Stimulated activated CD4-positive, alpha-beta T cell treated with anti-CD3 and anti-CD28 coated beads, Interleukin-15, amount 100 ng/mL, for 1 hour (primary cell): ENCODE measurements around the gene FPR2.

Source experiments
- DNase-seq, 2 donors: peaks; one replicate each; pipeline ENCODE4 v3.0.0-alpha.2; 2020; ENCODE audit warnings: low read depth in 1 of 2, low spot score in 1 of 2

The FPR2 gene

GRCh38 chr19:51781999-51782398, 21.0 kb downstream of the FPR2 start:
- DNase-seq: no peak

GRCh38 chr19:51783372-51783771, 22.4 kb downstream of the FPR2 start:
- DNase-seq: no peak

- no peak for DNase-seq
Observed at GRCh38 chr19:51784109-51784785, 23.3 kb downstream of the FPR2 start.

- peak in 1 of 2 donors; percentile 29 for DNase-seq
Observed at GRCh38 chr19:51784922-51785690, 24.1 kb downstream of the FPR2 start.

GRCh38 chr19:51786646-51787494, 25.9 kb downstream of the FPR2 start:
- no peak for DNase-seq

GRCh38 chr19:51788029-51788428, 27.0 kb downstream of the FPR2 start:
- DNase-seq: no peak

- no peak for DNase-seq
Observed at GRCh38 chr19:51789061-51789795, 28.2 kb downstream of the FPR2 start.

- no peak for DNase-seq
Observed at GRCh38 chr19:51792932-51793331, 32.0 kb downstream of the FPR2 start.

- DNase-seq: no peak
Observed at GRCh38 chr19:51793994-51794393, 33.0 kb downstream of the FPR2 start.

GRCh38 chr19:51794885-51795490, 34.0 kb downstream of the FPR2 start, which contains the start of gene FPR3:
FPR3 (plus strand) TSS chr19:51795157; CDS start chr19:51823749, 28,592 bp downstream.
- DNase-seq: no peak

GRCh38 chr19:51796195-51796679, 35.3 kb downstream of the FPR2 start:
- DNase-seq: no peak

GRCh38 chr19:51797480-51797879, 36.5 kb downstream of the FPR2 start:
- DNase-seq: no peak

- no peak for DNase-seq
Observed at GRCh38 chr19:51798062-51798461, 37.1 kb downstream of the FPR2 start.

GRCh38 chr19:51799034-51799773, 38.2 kb downstream of the FPR2 start:
- no peak for DNase-seq

- no peak for DNase-seq
Observed at GRCh38 chr19:51799774-51800472, 38.9 kb downstream of the FPR2 start.

GRCh38 chr19:51800473-51801244, 39.7 kb downstream of the FPR2 start:
- no peak for DNase-seq

- no peak for DNase-seq
Observed at GRCh38 chr19:51802775-51803174, 41.8 kb downstream of the FPR2 start.

GRCh38 chr19:51803519-51803918, 42.5 kb downstream of the FPR2 start:
- DNase-seq: no peak
